ENCODE results near the gene PARVA. TPM values are rescaled to one million over a fixed set of nuclear protein-coding genes. Genes with fewer than 3 reads are reported as not detected.
A peak's percentile ranks its signal among the peaks of the same experiment; 100 is the strongest.

The PARVA gene
- total and polyA plus RNA-seq, 2 of the 4 experiments (the other 2 are of a cell fraction): 65.2 to 80.2 TPM

GRCh38 chr11:12362857-12363256 is 14.5 kb upstream of the PARVA start:
- no peak for TF ChIP-seq RAD21 (IDR thresholded peaks at IDR 0.05; ENCODE audit: low read length)
- TF ChIP-seq MAFK (IDR thresholded peaks at IDR 0.05; ENCODE audit: low read depth, low read length): no peak
- TF ChIP-seq MXI1 (IDR thresholded peaks at IDR 0.05; ENCODE audit: borderline replicate concordance, low read depth, low read length): no peak
- TF ChIP-seq NFE2L2 (IDR thresholded peaks at IDR 0.05; ENCODE audit: low read depth, low read length): no peak
- TF ChIP-seq CTCF (conservative IDR thresholded peaks at IDR 0.05; ENCODE audit: low read depth, low read length): no peak
- no peak for TF ChIP-seq BHLHE40 (IDR thresholded peaks at IDR 0.05; ENCODE audit: low read depth, low read length)
- no peak for TF ChIP-seq SMC3 (IDR thresholded peaks at IDR 0.05; ENCODE audit: low read depth, low read length)
- TF ChIP-seq RFX5 (IDR thresholded peaks at IDR 0.05; ENCODE audit: low read depth, low read length): no peak
- TF ChIP-seq MAZ (IDR thresholded peaks at IDR 0.05; ENCODE audit: borderline replicate concordance, low read depth, low read length): no peak
- TF ChIP-seq POLR2A (IDR thresholded peaks at IDR 0.05; ENCODE audit: low read depth, low read length): no peak
- TF ChIP-seq RCOR1 (IDR thresholded peaks at IDR 0.05; ENCODE audit: insufficient replicate concordance, low read length): no peak
- no peak for TF ChIP-seq USF2 (IDR thresholded peaks at IDR 0.05; ENCODE audit: low read depth, low read length)
- no peak for TF ChIP-seq FOS (IDR thresholded peaks at IDR 0.05; ENCODE audit: low read depth, low read length)
- no peak for TF ChIP-seq CHD1 (IDR thresholded peaks at IDR 0.05; ENCODE audit: low read depth, low read length)
- TF ChIP-seq ELK1 (IDR thresholded peaks at IDR 0.05; ENCODE audit: borderline replicate concordance, low read depth, low read length): no peak
- no peak for TF ChIP-seq CEBPB (IDR thresholded peaks at IDR 0.05; ENCODE audit: low read depth, low read length)
- H3K4me1 ChIP-seq (ENCODE audit: control insufficient read depth, insufficient read depth, low read length): peaks cover 20% of the 10 kb centered on the region
- no peak overlapping the region for H3K4me3 ChIP-seq (ENCODE audit: insufficient read depth, low read depth, low read length)
- H4K91ac ChIP-seq (ENCODE audit: insufficient read depth, low read depth, low read length): no peak overlapping the region
- WGBS, 2 experiments (ENCODE audit: extremely low coverage in 2 of 2, insufficient read length in 1 of 2): 78% methylated on average over 1 of the region's 2 CpGs; no CpG with 5 or more reads in 1 of the 2 experiments
- ChIA-PET CTCF (no interaction called here), POLR2A (ENCODE audit: unreplicated experiment) (no interaction called here)
- H3K9me3 ChIP-seq (ENCODE audit: control insufficient read depth, insufficient read depth, low read length): no peaks in the 10 kb centered on the region
- peaks cover 12% of the 10 kb centered on the region; the same call in 1 of the 2 replicates for H3K9me1 ChIP-seq (ENCODE audit: insufficient read depth, low read length)
- no peak overlapping the region for H3K27ac ChIP-seq (ENCODE audit: insufficient read depth, low read length)
- H3K18ac ChIP-seq (ENCODE audit: low read depth, low read length): no peak overlapping the region; the same call in 1 of the 2 replicates
- H3K14ac ChIP-seq (replicated peaks; ENCODE audit: low read depth, low read length): no peak overlapping the region
- H3K56ac ChIP-seq (ENCODE audit: extremely low read depth, insufficient read depth, low read length): no peak overlapping the region
- H4K20me1 ChIP-seq (ENCODE audit: insufficient read depth, low read length): no peaks in the 10 kb centered on the region
- no peak overlapping the region for H2BK120ac ChIP-seq (ENCODE audit: low read depth, low read length)
- no peak overlapping the region for H2AFZ ChIP-seq (replicated peaks; ENCODE audit: low read length, poor library complexity)
- BruUV-seq (replicated peaks): no TSS peak
- DNase-seq: no peak
- no peaks in the 10 kb centered on the region for H3K27me3 ChIP-seq (ENCODE audit: control insufficient read depth, insufficient read depth, low read length)
- ATAC-seq (ENCODE audit: low read depth): no peak
- H3K79me1 ChIP-seq (ENCODE audit: low read depth in 1 of 2, low read length in 2 of 2): no peaks in the 10 kb centered on the region
- H3K9ac ChIP-seq (ENCODE audit: low read depth, low read length): no peak overlapping the region
- H2AK9ac ChIP-seq (replicated peaks; ENCODE audit: low read depth, low read length, poor library complexity): peak overlapping the region; percentile 53
- no peak overlapping the region for H2BK5ac ChIP-seq (ENCODE audit: low read depth, low read length, poor library complexity, severe bottlenecking)
- dilution Hi-C loops (cut with HindIII; ENCODE audit: low sequenced_read_pairs, unreplicated experiment): no loop called here
- no peak overlapping the region for H2BK20ac ChIP-seq (ENCODE audit: low read depth, low read length)
- no peak overlapping the region for H2BK15ac ChIP-seq (ENCODE audit: low read depth, low read length)
- no peak overlapping the region for H3K23ac ChIP-seq (ENCODE audit: low read depth, low read length)
- H3K4ac ChIP-seq (ENCODE audit: low read depth, low read length): no peak overlapping the region
- no peak overlapping the region for H3K4me2 ChIP-seq (ENCODE audit: low read depth, low read length)
- no peaks in the 10 kb centered on the region for H3K36me3 ChIP-seq (ENCODE audit: control insufficient read depth, insufficient read depth, low read length)
- intact Hi-C loops (cut with micrococcal nuclease): no loop called here
- in situ Hi-C loops (cut with MboI; ENCODE audit: low sequenced_read_pairs): no loop called here
- no peak overlapping the region for H2AK5ac ChIP-seq (ENCODE audit: low read depth, low read length)
- H4K5ac ChIP-seq (ENCODE audit: low read depth, low read length): no peak overlapping the region
- no peak overlapping the region for H4K8ac ChIP-seq (ENCODE audit: low read depth in 2 of 2, low read length in 2 of 2)
